Suppressor macrophage treated with lipopolysaccharide for 4 hours (primary cell): Measurements from ENCODE around the gene MGA.

ENCODE experiments used
- DNase-seq: peaks from one replicate; pipeline ENCODE4 v3.0.0-alpha.2; 2020

The MGA gene

GRCh38 chr15:41659190-41659589, 1.0 kb upstream of the MGA start:
- no peak for DNase-seq

DNA sequence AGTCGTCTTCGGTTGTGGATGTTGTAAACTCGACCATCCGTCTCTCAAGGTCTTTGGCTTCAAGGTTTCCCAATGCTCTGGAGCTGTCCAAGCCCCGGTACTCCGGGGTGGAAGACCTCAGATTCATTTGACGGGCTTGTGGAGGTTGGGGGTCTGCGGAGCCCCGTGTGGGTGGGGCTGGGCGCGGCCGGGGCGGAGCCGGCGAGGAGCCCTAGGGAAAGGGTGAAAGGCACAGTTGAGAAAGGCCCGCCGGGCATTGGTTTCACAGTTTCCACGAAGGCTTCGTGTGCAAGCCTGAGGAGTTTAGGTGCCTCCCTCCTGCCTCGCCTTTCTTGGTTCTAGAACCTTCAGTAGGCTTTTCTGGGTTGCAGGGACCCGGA, 360 bp upstream of the MGA start:
- no peak for DNase-seq

GRCh38 chr15:41661078-41661517, 893 bp downstream of the MGA start:
- DNase-seq: no peak

DNA sequence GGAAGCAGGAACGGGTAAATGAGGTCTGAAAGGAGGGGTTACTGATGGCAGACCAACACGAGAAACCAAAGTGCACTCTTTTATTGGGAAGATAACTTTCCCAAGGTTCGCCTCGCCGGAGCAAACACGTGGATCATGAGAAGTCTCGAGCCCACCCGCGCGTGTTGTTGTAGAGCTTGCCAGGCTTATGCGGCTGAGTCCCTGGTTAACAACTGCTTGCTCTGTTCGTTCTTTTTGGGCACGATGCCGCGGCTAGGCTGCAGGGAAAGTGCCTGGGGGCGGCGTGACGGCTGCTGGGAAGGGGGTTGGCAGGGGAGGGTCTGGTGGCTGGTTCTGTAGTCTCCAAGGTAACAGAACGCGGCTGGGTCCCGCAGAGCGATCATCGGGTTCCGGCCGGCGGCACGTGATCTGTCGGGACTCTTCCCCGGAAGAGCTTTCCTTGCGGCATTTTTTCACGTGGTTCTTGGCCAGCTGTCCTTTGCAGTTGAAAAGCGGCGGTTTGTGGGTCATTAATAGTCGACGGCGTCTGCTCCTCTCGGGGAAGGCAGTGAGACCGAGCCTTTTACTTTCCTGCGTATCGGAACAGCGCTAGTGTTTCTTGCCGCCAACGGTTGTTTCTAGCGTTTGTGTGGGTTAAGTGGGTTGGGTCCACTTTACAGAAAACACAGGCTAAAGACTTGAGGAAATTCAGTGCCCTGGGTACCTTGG, 1.5 kb downstream of the MGA start:
- peak; percentile 89 for DNase-seq

- no peak for DNase-seq
These were observed 6.2 kb downstream of the MGA start for GRCh38 chr15:41666353-41666920.

- no peak for DNase-seq
These were observed 9.5 kb downstream of the MGA start for GRCh38 chr15:41669701-41670100.

- no peak for DNase-seq
These were observed 11.7 kb downstream of the MGA start for GRCh38 chr15:41671656-41672648.

GRCh38 chr15:41675337-41675736, 15.1 kb downstream of the MGA start:
- no peak for DNase-seq

DNA sequence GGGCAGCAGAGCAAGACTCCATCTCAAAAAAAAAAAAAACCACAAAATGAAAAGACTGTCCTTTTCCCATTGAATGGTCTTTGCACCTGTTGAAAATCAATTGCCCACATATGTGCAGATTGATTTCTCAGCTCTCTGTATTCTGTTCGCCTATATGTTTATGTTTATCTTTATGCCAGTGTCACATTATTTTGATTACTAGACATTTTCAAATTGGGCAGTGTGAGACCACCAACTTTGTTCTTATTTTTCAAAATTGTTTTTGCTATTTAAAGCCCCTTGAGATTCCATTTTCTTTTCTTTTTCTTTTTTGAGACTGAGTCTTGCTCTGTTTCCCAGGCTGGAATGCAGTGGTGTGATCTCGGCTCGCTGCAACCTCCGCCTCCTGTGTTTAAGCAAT, 18.5 kb downstream of the MGA start:
- no peak for DNase-seq

DNA sequence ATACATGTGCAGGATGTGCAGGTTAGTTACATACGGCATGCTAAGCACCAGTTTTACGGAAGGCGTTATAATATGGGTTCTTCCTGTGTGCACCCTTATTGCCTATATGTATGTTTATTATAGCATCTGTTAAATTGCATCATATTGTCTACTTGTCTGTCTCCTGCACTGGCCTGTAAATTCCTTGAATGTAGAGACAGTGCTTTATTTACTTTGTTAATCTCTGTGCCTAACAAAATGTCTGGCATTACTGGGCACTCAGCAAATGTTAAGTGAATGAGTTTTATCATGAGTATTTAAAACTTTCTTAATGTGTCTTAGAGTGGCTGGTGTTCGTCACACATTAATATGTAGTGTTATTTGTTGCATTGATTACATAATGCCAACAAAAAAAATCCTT, 23.8 kb downstream of the MGA start:
- no peak for DNase-seq

- no peak for DNase-seq
These were observed 28.5 kb downstream of the MGA start for GRCh38 chr15:41688671-41689070.

- no peak for DNase-seq
These were observed 28.9 kb downstream of the MGA start for GRCh38 chr15:41689083-41689482.

DNA sequence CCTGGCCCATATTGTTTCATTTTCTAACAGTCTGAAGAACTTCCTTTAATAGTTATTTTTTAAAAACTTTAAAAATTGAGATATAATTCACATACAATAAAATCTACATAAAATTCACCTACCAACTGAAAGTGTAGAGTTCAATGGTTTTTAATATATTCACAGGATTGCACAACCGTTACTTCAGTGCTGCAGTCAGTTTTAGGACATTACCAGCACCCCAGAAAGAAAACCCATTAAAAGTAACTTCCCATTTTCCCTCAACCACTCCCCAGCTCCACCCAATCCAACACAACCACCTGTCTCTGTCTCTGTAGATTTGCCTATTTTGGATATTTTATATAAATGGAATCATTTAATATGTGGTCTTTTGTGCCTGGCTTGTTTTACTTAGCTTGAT, 29.6 kb downstream of the MGA start:
- DNase-seq: peak; percentile 60

DNA sequence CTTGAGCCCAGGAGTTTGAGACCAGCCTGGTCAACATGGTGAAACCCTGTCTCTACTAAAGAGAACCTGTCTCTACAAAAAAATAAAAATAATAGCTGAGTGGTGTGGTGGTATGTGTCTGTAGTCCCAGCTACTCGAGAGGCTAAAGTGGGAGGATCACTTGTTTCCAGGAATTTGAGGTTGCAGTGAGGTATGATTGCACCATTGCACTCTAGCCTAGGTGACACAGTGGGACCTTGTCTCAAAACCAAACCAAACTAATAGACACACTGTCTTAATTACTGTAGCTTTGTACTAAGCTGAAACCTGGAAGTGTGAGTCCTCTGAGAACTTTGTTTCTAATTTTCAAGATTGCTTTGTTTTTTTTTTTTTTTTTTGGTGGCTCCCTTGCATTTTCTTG, 30.4 kb downstream of the MGA start:
- DNase-seq: no peak

DNA sequence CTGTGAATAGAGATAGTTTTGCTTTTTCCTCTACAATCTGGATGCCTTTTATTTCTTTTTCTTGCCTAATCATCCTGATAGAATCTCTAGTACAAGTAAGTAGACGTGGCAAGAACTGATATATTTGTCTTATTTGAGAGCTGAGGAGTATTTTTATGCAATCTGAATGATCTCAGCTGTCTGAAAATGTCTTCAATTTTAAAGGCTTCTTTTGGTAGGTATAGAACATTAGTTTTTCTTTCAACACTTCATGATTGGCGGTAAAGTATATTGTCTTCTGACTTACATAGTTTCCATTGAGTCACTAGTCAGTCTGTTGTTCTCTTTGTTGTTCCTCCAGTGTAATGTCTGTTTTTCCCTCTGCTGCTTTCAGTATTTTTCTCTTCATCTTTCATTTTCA, 31.3 kb downstream of the MGA start:
- DNase-seq: peak; percentile 44

- DNase-seq: no peak
These were observed 31.8 kb downstream of the MGA start for GRCh38 chr15:41692049-41692448.

- DNase-seq: no peak
These were observed 33.6 kb downstream of the MGA start for GRCh38 chr15:41693757-41694156.

DNA sequence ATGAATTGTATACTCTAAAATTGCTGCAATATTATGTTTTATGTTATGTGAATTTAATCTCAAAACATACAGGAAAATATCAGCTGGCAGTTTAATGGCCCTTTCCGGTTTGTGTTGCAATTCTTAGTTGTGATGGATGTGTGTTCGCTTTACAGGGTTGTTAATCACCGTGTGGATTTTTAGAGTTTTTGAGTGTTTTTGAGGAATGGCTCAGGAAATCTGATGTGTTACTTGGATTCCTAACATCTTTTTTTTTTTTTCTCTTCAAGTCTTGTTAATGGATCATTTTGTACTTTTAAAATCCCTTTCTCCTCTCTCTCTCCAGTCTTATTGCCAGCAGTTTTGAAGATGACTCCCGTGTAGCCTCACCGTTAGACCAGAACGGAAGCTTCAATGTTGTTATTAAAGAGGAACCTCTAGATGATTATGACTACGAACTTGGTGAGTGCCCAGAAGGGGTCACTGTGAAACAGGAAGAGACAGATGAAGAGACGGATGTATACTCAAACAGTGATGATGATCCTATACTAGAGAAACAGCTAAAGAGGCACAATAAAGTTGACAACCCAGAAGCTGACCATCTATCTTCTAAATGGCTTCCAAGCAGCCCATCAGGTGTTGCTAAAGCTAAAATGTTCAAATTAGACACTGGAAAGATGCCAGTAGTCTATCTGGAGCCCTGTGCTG, 35.7 kb downstream of the MGA start:
- peak; percentile 83 for DNase-seq

GRCh38 chr15:41698779-41699178, 38.6 kb downstream of the MGA start:
- no peak for DNase-seq

DNA sequence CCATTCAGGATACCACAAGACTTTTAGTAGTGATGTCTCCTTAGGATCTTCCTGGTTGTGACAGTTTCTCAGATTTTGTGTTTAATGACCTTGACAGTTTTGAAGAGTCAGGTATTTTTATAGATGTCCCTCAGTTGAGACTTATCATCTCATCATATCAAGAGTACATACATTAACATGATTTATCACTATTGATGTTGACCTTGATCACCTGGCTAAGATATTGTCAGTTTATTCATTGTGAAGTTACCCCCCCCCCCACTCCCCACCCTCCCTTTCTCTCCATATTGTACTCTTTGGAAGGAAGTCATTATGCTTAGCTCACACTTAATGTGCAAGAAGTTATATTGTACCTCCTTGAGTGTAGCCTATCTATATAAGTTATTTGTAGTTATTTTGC, 42.9 kb downstream of the MGA start:
- DNase-seq: no peak

- DNase-seq: no peak
These were observed 52.8 kb downstream of the MGA start for GRCh38 chr15:41713047-41713446.

DNA sequence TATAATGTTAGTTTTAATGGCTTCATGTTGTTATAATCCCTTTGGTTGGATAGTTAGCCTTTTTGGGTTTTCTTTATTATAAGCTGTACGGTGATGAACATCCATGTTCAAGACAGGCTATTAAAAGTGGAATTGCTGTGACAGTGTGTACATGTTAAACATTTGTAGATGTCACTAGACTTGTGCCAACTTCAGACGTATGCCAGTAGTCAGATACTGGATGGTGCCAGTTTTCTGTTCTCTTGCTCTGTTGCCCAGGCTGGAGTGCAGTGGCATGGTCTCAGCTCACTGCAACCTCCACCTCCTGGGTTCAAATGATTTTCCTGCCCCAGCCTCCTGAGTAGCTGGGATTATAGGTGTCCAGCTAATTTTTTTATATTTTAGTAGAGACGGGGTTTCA, 54.1 kb downstream of the MGA start:
- DNase-seq: no peak

DNA sequence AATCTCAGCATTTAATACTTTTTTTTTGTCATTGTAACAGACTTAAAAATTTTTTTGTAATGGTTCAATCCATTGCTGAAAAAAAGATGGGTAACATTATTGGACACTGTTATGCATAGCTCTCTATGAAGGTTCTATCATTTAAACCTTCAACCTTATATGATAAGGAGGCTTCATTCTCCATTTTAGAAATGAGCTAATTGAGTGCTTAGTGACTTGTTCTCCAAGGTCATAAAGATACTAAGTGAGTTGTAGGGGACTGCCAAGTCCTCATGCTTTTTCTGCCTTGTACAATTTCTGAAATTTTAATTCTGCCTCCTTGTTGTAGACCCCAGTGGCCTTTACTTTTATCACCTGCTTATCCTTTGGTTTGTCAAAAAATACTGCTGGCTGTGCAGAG, 56.7 kb downstream of the MGA start:
- DNase-seq: no peak
